CD14-positive monocyte (primary cell): Measurements from ENCODE around the gene C1QBP. TPM values are rescaled to one million over a fixed set of nuclear protein-coding genes. Genes with fewer than 3 reads are reported as not detected.

Experiments
- DNase-seq, 3 donors: peaks; one replicate each; pipeline ENCODE4 v3.0.0-alpha.2; 2011 to 2022
- H2AFZ ChIP-seq: 2 replicates; pipeline ENCODE4 v1.6.0; 2012; ENCODE audit warnings: mild to moderate bottlenecking, low read depth, low read length, inconsistent platforms; ENCODE audit not compliant: insufficient read depth, poor library complexity, severe bottlenecking
- H3K27ac ChIP-seq, 2 donors: 1 replicate in 1 of 2; 2 replicates in 1 of 2; pipeline ENCODE4 v1.5.1; 2012 to 2013; ENCODE audit warnings: low read length in 2 of 2, control low read depth in 1 of 2, inconsistent platforms in 1 of 2, low read depth in 1 of 2, mild to moderate bottlenecking in 1 of 2
- H3K27me3 ChIP-seq, 2 donors: one replicate each; pipeline versions ENCODE4 v1.6.0 to v1.6.1; 2011 to 2013; ENCODE audit warnings: low read length in 2 of 2; ENCODE audit not compliant: control insufficient read depth in 2 of 2, insufficient read depth in 2 of 2
- H3K36me3 ChIP-seq, 2 donors: replicated peaks in 1 of 2; 1 replicate in 1 of 2; 2 replicates in 1 of 2; pipeline versions ENCODE4 v1.5.1 to v1.6.1; 2012 to 2013; ENCODE audit warnings: low read length in 2 of 2, control low read depth in 1 of 2, inconsistent platforms in 1 of 2, mild to moderate bottlenecking in 1 of 2; ENCODE audit not compliant: insufficient read depth in 2 of 2, control insufficient read depth in 1 of 2
- H3K4me1 ChIP-seq, 2 donors: 1 replicate in 1 of 2; 2 replicates in 1 of 2; pipeline versions ENCODE4 v1.5.1 to v1.6.1; 2012 to 2013; ENCODE audit warnings: low read length in 2 of 2, control low read depth in 1 of 2, inconsistent platforms in 1 of 2, mild to moderate bottlenecking in 1 of 2, moderate library complexity in 1 of 2; ENCODE audit not compliant: insufficient read depth in 2 of 2, control insufficient read depth in 1 of 2
- H3K4me2 ChIP-seq: replicated peaks from 2 replicates; pipeline ENCODE3; 2012; ENCODE audit warnings: low read length, moderate library complexity, mild to moderate bottlenecking; ENCODE audit not compliant: poor library complexity, severe bottlenecking; ENCODE audit errors: extremely low read depth
- H3K4me3 ChIP-seq, 3 experiments: fragments of 200-600 bp in 1 of 3; sonication (generic) in 1 of 3; replicated peaks in 1 of 3; 1 replicate in 2 of 3; 2 replicates in 1 of 3; pipeline ENCODE4 v1.5.1; 2011 to 2013; ENCODE audit warnings: low read length in 3 of 3, mild to moderate bottlenecking in 3 of 3, control low read depth in 2 of 3, low read depth in 2 of 3, inconsistent platforms in 1 of 3, moderate library complexity in 1 of 3
- H3K79me2 ChIP-seq: 2 replicates; pipeline ENCODE4 v1.6.0; 2012; ENCODE audit warnings: mild to moderate bottlenecking, control low read depth, inconsistent platforms, low read length, moderate library complexity; ENCODE audit not compliant: insufficient read depth
- H3K9ac ChIP-seq: 2 replicates; pipeline ENCODE4 v1.6.0; 2017; ENCODE audit warnings: low read length, mild to moderate bottlenecking; ENCODE audit not compliant: insufficient read depth, poor library complexity, severe bottlenecking
- H3K9me3 ChIP-seq, 2 donors: replicated peaks in 1 of 2; 1 replicate in 1 of 2; 2 replicates in 1 of 2; pipeline versions ENCODE4 v1.5.1 to v1.6.1; 2012 to 2013; ENCODE audit warnings: low read length in 2 of 2, control low read depth in 1 of 2; ENCODE audit not compliant: control insufficient read depth in 1 of 2, insufficient read depth in 1 of 2
- H4K20me1 ChIP-seq: 2 replicates; pipeline ENCODE4 v1.6.0; 2012; ENCODE audit warnings: mild to moderate bottlenecking, low read length, control low read depth, moderate library complexity; ENCODE audit not compliant: insufficient read depth
- H3K27ac Mint-ChIP-seq, 7 donors: one replicate each; pipeline ENCODE4 v1.8.0; 2020; ENCODE audit warnings: mild to moderate bottlenecking in 7 of 7, mixed read lengths in 7 of 7, moderate library complexity in 6 of 7, inconsistent platforms in 2 of 7
- H3K27me3 Mint-ChIP-seq, 3 donors: one replicate each; pipeline ENCODE4 v1.8.0; 2021 to 2022; ENCODE audit warnings: low read depth in 3 of 3, mild to moderate bottlenecking in 3 of 3, mixed read lengths in 3 of 3, moderate library complexity in 3 of 3, inconsistent platforms in 1 of 3
- H3K36me3 Mint-ChIP-seq, 2 donors: one replicate each; pipeline ENCODE4 v1.8.0; 2020; ENCODE audit warnings: mixed read lengths in 2 of 2, inconsistent platforms in 1 of 2, mild to moderate bottlenecking in 1 of 2
- H3K4me1 Mint-ChIP-seq: one replicate; pipeline ENCODE4 v1.8.0; 2020; ENCODE audit warnings: mild to moderate bottlenecking, mixed read lengths
- H3K4me3 Mint-ChIP-seq, 2 donors: one replicate each; pipeline ENCODE4 v1.8.0; 2020; ENCODE audit warnings: mild to moderate bottlenecking in 2 of 2, mixed read lengths in 2 of 2, moderate library complexity in 1 of 2
- H3K9me3 Mint-ChIP-seq, 7 donors: one replicate each; pipeline ENCODE4 v1.8.0; 2020 to 2022; ENCODE audit warnings: mixed read lengths in 7 of 7, mild to moderate bottlenecking in 6 of 7, moderate library complexity in 6 of 7, inconsistent platforms in 2 of 7
- CTCF ChIP-seq: fragments of 200-600 bp; IDR thresholded peaks from one replicate; pipeline ENCODE4 v1.8.0; 2022; ENCODE audit warnings: antibody characterized with exemption, mild to moderate bottlenecking
- WGBS: methylation state at CpG from one replicate; pipeline ENCODE4 v1.1.5; 2013; ENCODE audit warnings: missing lambda C conversion rate; ENCODE audit not compliant: insufficient coverage; 5-methylcytosine and 5-hydroxymethylcytosine counted together
- intact Hi-C, 2 donors: fragments of 100-400 bp; cut with micrococcal nuclease; formaldehyde crosslinking; loops; one replicate each; pipeline versions ENCODE4 v1.15.0 to v1.15.1; 2023
- polyA plus RNA-seq, 3 donors: library from polyadenylated mRNA; depleted of rRNA in 1 of 3; unstranded in 2 of 3; stranded (reverse) in 1 of 3; fragments of 300-500 nt in 2 of 3; fragments of >200 nt in 1 of 3; fragmentation: Illumina TruSeq in 2 of 3; gene quantifications; 1 replicate in 2 of 3; 2 replicates in 1 of 3; pipeline ENCODE4 v1.2.3, GENCODE V29; 2012 to 2021

Gene C1QBP
- polyA plus RNA-seq, 3 donors = 32.7 to 169 (median 122) TPM

DNA sequence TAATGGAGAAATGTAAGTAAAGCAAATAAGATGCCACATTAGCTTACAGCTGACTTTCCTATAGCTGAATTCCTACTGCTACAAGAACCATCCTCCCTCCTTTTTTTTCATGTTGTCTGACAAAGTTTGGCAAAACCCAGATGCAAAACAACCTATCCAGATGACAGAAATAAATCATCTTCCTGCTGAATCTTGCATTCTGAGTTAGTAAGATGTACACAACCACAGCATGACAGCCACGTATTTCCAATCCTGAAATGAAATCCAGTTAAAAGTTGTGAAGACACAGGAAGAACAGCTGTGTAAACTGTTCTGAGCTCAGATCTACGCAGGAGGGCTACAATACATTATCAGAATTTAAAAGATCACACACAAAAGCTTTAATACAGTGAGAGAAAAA, 35.0 kb upstream of the C1QBP start:
- H3K4me1 ChIP-seq = peaks cover 5% of the 10 kb centered on the region in 2 donors
- peaks cover 26% of the 10 kb centered on the region for H4K20me1 ChIP-seq
- H2AFZ ChIP-seq = no peak overlapping the region
- no peak overlapping the region for H3K27ac ChIP-seq
- Mint-ChIP-seq H3K9me3 (peaks cover 0 to 3% (median 0%) of the 10 kb centered on the region in 7 donors), H3K4me1 (peaks cover 6% of the 10 kb centered on the region), H3K4me3 (no peak overlapping the region), H3K27me3 (no peaks in the 10 kb centered on the region), H3K27ac (no peak overlapping the region), H3K36me3 (peaks cover 47 to 59% of the 10 kb centered on the region in 2 donors)
- no peaks in the 10 kb centered on the region for H3K9me3 ChIP-seq
- H3K4me2 ChIP-seq = no peak overlapping the region
- H3K79me2 ChIP-seq = peaks cover 18% of the 10 kb centered on the region
- TF ChIP-seq CTCF = no peak
- peaks cover 58 to 75% of the 10 kb centered on the region in 2 donors for H3K36me3 ChIP-seq
- intact Hi-C loops = no loop called here
- 100% methylated on average over 1 of the region's 2 CpGs for WGBS
- H3K9ac ChIP-seq = no peak overlapping the region
- no peak for DNase-seq
- no peak overlapping the region for H3K4me3 ChIP-seq
- no peaks in the 10 kb centered on the region for H3K27me3 ChIP-seq

DNA sequence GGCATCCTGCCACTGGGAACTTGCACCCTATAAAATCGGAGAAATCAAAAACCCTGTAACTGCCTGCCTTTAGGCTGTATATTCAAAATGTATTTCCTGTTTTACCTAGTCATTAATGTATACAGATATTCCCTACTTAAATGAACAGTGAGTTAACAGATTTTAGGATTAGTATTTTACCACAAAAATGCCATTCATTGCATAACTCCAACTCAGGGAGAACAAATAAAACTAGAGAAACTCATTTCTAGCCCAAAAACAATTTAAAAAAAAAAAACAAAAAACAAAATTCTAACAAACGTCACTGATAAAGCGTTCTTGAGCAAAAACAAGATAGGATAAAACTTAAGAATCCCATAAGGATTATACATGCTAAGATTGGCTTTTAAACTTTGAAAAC, 33.6 kb upstream of the C1QBP start:
- H3K27me3 ChIP-seq = no peaks in the 10 kb centered on the region
- intact Hi-C loops = no loop called here
- Mint-ChIP-seq H3K27ac (no peak overlapping the region), H3K27me3 (no peaks in the 10 kb centered on the region), H3K4me3 (no peak overlapping the region), H3K4me1 (peaks cover 14% of the 10 kb centered on the region), H3K9me3 (peaks cover 0 to 3% (median 0%) of the 10 kb centered on the region in 7 donors), H3K36me3 (peaks cover 35 to 45% of the 10 kb centered on the region in 2 donors)
- no peak overlapping the region for H2AFZ ChIP-seq
- peaks cover 13 to 15% of the 10 kb centered on the region in 2 donors for H3K4me1 ChIP-seq
- H4K20me1 ChIP-seq = peaks cover 12% of the 10 kb centered on the region
- H3K9ac ChIP-seq = no peak overlapping the region
- H3K27ac ChIP-seq = no peak overlapping the region
- TF ChIP-seq CTCF = no peak
- H3K4me3 ChIP-seq = no peak overlapping the region
- H3K79me2 ChIP-seq = peaks cover 17% of the 10 kb centered on the region
- H3K9me3 ChIP-seq = no peaks in the 10 kb centered on the region
- H3K36me3 ChIP-seq = peaks cover 44 to 61% of the 10 kb centered on the region in 2 donors
- no peak for DNase-seq
- no peak overlapping the region for H3K4me2 ChIP-seq
- no CpG with 5 or more reads among the region's 3 CpGs for WGBS
